Activated CD8-positive, alpha-beta memory T cell treated with anti-CD3 and anti-CD28 coated beads, Interleukin-2, amount 50 U/mL, for 48 hours (primary cell): ENCODE results near the gene PLIN5.

Source experiments
- DNase-seq: peaks from one replicate; pipeline ENCODE4 v3.0.0-alpha.2; 2020

PLIN5 gene

DNA sequence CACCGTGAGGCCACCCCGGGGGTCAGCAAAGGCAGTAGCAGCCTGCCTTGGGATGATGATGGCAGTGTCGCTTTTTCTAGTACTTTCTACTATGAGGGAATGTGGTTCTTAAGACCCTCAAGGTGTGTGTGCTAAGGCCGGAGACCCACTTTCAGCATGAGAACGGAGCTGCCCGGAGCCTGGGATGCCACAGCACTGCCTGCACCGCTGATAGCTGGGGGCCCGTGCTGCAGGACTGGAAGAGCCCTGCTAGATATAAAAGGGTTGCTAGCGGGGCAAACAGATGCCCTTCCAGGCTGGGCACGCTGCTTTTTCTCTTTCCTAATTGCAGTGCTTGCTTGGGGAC is 31.2 kb downstream of the PLIN5 start:
- DNase-seq, result no peak

DNA sequence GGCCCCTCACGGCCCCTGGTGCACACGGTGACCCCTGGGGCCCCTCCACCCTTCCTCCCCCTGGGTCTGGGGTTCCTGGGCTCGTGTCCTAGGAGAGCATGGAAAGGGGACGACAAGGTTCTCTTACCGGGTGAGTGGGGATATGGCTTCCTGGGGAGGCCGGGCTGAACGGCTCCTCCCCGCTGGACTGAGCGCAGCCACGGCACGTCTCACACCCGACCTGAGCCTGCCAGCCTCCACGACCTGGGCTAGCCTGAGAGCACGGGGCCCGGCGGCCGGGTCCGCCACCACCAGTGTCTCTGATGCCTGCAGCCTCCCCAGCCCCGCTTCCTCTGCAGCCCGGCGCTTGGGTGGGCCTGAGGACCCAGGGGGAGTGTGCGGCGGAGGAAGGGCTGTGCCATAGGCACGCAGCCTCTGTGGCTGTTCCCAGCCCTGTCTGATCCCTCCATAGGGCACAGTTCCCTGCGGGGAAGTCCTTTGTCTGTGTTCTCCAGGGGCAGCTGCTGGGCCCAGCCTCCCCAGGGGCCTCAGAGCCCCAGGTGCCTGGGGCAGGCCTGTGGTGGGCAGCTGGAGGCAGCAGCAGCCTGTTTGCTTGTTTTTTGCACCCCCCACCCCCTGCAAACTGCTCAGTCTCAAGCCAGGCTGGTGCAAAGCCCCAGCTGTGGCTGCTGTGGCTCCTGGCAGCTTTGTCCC is 31.7 kb downstream of the PLIN5 start:
- no peak for DNase-seq

DNA sequence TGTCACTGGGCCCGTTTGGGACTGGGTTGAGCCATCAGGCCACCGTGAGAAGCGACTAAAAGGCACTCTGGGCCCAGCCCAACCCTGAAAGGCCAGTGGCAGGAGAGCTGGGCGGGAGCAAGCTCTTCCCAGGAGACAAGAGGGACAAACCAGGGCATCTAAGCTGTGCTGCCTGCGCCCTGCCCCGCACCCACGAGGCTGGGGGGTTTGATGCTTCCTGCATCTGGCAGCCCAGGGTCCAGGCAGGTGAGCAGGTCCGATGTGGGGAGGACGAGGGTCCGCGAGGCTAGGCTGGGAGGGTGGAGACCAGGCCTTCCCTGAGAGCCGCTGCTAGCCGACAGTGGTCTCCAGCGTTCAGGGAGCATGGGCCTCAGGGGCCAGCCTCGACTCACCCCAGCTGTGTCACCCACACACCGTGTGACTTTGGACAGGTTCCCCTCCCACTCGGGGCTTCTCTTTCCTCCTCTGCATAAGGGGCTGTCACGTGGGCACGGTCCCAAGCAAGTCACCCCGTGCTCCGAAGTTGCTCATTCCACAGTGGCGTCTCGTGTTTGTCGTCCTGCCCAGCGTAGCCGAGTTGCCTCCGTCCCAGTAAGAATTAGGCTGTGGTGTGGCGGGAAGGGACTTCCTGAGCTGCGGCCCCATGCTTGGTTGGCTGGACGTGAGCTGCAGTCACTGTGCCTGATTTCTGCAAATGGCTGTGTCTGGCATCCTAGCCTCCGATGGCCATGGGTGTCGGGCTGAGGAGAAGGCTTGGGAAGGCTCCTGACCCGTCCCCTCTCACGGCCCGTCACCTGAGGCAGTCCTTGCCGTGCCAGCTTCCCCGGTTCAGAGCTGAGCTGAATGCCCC is 32.5 kb downstream of the PLIN5 start:
- no peak for DNase-seq

DNA sequence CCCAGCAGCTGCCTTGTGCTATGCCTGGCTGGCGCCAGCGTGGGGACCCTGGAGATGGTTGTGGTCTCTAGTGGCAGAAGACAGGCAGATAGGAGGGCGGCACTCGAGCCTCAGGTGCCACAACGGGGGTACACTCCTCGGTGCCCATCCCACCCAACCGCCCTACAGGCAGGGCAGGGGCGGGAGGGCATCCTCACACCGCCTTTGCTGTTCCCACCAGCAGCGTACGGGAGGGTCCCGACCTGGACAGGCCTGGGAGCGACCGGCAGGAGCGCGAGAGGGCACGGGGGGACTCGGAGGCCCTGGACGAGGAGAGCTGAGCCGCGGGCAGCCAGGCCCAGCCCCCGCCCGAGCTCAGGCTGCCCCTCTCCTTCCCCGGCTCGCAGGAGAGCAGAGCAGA is 33.3 kb downstream of the PLIN5 start:
- no peak for DNase-seq

DNA sequence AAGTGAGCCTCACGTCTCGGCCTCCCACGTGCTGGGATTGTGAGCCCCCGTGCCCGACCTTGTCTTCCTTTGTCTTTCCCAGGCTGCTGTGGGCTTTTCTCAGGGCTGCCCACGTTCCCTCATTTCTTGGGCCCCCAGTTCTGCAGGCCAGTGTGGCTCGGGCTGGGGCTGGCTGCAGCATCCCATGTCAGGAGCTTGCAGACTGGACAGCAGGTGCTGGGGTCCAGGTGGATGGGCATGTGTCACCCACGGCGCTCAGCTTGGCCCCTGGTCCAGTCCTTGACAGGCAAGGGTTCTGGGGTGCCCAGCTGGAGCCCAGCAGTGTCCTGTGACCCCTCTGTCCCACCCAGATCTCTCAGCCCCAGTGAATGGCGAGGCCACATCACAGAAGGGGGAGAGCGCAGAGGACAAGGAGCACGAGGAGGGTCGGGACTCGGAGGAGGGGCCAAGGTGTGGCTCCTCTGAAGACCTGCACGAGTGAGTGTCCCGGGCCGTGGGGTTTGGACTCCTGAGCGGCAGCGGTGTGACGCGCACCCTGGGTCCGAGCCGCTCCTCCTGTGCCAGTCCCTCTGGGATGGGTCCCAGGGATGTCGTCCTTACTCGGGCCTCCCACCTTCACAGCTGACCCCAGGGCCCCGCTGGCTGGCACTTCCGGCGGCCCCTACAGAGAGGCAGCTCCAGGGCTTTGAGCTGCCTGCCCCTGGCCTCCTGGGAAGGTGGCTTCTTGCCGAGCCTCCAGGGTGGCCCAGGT is 34.0 kb downstream of the PLIN5 start:
- DNase-seq, result no peak

DNA sequence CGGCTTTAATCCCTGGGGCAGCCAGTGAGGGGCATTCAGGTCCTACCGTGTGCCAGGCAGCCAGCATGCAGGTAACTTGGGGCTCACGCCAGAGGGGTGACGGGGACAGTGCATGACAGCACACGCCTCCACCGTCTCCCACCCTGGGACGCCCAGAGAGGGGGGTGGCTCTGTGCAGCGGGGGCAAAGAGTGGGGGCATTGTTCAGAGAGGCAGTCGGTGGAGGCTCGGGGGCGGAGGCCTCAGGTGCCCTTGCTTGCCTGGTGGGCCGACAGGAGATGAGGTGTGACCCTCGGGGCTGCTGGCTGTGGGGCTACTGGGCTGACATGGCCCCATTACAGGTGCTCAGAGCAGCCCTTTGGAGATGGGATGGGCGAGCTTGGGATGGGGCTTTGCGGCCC is 35.2 kb downstream of the PLIN5 start:
- no peak for DNase-seq

DNA sequence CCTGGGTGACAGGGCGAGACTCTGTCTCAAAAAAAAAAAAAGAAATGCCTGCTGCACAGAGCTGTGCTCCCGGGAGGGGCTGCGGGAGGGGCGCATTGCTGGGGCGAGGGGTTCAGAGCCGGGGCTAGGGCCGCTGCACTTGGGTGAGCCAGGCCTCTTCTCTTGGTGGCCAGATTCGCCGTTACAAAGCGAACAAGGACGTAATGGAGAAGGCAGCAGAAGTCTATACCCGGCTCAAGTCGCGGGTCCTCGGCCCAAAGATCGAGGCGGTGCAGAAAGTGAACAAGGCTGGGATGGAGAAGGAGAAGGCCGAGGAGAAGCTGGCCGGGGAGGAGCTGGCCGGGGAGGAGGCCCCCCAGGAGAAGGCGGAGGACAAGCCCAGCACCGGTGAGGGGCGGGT is 35.7 kb downstream of the PLIN5 start:
- no peak for DNase-seq

DNA sequence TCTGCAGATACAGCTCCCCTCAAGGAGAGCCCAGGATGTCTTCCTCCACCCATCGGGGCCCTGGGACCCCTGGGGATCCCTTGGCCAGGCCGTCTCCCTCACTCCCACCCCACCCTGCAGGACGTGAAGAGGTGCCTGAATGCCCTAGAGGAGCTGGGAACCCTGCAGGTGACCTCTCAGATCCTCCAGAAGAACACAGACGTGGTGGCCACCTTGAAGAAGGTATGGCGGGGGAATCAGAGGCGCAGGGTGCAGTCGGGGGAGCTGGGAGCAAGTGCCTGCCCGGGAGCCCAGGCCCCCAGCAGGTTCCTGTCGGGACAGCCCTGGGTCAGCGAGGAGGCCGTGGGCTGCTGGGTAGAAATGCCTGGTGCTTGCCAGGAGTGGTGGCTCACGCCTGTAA is 36.3 kb downstream of the PLIN5 start:
- no peak for DNase-seq

DNA sequence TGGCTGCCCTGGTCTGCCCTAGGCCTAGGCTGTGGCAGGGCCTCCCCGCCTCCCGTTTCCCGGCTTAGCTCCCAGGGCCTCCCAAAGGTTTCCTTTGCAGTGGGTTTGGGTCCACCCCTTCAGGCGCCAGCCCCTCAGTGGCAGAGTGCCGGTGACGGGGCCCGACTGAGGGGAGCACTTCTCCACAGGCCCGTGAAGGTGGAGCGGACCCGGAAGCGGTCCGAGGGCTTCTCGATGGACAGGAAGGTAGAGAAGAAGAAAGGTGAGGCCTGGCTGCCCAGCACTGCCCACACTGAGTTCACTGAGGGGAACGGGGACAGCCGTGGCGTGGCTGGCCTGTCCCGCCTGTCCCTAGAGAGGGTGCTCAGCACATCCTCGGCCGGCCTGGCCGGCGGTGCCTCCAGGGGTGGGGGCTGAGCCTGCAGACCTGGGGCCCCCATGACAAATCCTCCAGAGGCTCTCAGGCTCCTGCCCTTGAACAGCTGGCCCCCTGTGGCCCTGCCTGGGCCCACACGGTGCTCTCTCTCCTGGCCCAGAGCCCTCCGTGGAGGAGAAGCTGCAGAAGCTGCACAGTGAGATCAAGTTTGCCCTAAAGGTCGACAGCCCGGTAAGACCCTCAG is 37.1 kb downstream of the PLIN5 start:
- no peak for DNase-seq

DNA sequence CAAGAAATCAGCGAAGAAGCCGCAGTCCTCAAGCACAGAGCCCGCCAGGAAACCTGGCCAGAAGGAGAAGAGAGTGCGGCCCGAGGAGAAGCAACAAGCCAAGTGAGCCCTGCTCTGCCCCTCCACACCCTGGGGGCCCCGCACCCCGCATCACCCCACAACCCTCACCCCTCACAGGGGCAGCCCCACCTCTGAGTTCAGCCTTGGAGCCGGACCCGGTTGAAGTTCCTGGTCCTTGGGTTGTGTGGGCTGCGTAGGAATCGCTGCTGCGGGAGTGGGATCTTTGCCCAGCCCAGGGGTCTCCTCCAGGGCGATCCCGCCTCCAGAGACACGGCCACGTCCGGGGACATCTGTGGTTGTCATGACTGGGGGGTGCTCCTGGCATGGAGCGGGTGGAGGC is 38.7 kb downstream of the PLIN5 start:
- no peak for DNase-seq

DNA sequence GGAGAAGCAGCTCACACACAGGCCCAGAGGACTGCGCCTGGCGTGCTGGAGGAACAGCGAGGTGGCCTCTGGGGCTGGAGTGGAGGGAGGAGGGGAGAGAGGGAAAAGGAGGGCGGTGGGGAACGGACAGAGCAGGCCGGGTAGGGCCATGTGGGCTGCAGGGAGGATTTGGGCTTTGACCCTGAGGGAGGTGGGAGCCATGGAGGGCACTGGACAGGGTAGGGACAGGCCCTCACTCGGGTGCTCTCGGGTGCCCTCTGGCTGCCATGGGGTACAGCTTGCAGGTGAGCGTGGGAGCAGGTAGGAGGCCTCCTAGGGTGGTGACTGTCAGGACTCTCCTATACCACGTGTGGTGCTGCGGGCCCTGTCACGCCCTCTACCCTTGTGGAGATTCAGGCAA is 39.6 kb downstream of the PLIN5 start:
- no peak for DNase-seq

DNA sequence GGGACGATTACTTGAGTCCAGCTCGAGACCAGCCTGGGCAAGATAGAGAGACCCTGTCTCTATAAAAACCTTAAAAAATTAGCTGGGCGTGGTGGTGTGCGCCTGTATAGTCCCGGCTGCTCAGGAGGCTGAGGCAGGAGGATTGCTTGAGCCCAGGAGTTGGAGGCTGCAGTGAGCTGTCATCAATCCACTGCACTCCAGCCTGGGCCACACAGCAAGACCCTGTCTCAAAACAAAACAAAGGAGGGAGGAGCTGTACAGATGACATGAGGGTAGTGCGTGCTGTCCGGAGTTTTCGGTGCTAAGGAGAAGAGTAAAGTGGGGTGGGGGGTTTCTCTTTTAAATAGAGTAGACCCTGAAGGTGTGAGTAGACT is 40.3 kb downstream of the PLIN5 start:
- DNase-seq, result no peak

DNA sequence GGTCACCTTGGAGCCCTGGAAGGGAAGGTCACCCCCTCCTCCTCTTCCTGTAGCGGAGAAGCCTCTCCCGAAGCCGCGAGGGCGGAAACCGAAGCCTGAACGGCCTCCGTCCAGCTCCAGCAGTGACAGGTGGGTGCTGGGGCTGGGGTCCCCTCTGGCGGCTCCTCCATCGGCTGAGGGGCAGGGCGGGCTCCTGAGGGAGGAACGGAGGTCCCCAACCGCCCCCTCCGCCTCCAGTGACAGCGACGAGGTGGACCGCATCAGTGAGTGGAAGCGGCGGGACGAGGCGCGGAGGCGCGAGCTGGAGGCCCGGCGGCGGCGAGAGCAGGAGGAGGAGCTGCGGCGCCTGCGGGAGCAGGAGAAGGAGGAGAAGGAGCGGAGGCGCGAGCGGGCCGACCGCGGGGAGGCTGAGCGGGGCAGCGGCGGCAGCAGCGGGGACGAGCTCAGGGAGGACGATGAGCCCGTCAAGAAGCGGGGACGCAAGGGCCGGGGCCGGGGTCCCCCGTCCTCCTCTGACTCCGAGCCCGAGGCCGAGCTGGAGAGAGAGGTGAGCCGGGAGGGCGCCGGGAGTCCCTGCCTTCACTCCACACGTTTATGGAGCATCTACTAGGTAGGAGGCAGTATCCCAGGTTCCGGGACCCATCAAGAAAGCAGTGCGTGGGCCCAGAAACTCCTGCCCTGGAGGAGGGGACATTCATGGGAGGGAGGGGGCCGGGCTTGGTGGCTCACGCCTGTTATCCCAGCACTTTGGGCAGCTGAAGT is 40.9 kb downstream of the PLIN5 start:
- DNase-seq, result no peak

DNA sequence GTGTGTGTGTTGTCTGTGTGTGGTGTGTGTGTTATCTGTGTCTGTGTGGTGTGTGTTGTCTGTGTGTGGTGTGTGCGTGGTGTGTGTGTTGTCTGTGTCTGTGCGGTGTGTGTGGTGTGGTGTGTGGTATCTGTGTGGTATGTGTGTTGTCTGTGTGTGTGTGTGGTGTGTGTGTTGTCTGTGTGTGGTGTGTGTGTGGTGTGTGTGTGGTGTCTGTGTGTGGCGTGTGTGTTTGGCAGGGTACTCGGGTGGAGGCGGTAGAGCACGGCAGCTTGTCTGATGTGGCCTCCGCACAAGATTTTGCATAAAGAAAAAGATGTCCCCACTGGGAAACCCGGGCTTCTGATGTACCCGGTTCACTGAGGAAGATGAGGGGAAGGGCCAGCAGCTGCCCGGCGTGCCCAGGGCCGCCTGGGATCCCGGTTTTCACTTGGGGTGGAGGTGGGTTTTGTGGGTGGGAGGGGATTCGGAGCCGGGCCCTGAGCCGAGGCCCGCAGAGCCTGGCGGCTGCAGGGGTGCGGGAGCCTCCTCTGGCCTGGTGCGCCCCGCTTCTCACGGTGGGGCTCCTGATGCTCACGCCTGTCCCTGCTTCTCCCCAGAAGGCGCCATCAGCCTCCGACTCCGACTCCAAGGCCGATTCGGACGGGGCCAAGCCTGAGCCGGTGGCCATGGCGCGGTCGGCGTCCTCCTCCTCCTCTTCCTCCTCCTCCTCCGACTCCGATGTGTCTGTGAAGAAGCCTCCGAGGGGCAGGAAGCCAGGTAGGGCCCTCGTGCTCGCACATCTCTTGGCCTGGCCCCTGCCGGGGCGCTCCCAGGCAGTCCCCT is 41.7 kb downstream of the PLIN5 start:
- DNase-seq, result no peak

DNA sequence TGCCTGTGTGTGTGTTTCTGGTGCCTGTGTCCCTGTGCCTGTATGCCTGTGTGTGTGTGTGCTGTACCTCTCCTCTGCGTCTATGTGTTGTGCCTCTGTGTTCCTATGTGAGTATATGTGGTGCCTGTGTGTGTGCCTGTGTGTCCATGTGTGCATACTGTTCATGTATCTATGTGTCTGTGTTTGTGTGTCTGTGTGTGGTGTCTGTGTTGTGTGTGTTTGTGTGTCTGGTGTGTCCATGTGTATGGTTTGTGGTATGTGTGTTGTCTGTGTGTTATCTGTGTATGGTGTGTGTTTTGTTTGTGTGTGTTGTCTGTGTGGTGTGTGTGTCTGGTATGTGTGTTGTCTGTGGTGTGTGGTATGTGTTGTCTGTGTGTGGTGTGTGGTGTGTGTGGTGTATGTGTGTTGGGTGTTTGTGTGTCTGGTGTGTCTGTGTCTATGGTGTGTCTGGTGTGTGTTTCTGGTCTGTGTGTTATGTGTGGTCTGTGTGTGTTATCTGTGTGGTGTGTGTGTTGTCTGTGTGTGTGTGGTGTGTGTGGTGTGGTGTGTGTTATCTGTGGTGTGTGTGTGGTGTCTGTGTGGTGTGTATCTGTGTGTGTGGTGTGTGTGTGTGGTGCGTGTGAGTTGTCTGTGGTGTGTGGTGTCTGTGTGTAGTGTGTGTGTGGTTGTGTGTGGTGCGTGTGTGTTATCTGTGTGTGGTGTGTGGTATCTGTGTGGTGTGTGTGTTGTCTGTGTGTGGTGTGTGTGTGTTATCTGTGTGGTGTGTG is 42.5 kb downstream of the PLIN5 start:
- no peak for DNase-seq

DNA sequence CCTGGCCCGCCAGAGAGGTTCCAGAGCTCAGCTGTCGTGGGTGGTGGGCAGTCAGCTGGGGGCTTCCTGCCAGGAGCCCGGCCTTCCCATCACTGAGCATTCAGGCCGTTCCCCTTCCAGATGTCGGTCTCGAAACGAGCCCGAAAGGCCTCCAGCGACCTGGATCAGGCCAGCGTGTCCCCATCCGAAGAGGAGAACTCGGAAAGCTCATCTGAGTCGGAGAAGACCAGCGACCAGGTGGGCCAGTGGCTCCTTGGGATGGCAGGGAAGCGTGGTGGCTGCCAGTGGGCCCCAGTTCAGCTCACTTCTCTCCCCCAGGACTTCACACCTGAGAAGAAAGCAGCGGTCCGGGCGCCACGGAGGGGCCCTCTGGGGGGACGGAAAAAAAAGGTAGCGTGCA is 43.6 kb downstream of the PLIN5 start:
- DNase-seq, result no peak

DNA sequence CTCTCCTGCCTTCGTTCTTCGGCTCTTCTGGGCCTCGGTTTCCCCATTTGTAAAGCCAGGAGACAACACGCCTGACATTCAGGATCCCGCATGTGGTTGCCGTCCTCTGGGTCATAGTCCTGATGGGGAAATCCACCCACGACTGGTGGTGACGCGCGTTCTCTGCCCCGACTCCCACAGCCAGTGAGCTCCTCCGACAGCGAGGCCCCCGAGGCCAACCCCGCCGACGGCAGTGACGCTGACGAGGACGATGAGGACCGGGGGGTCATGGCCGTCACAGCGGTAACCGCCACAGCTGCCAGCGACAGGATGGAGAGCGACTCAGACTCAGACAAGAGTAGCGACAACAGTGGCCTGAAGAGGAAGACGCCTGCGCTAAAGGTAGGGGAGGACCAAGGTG is 46.5 kb downstream of the PLIN5 start:
- DNase-seq, result no peak

DNA sequence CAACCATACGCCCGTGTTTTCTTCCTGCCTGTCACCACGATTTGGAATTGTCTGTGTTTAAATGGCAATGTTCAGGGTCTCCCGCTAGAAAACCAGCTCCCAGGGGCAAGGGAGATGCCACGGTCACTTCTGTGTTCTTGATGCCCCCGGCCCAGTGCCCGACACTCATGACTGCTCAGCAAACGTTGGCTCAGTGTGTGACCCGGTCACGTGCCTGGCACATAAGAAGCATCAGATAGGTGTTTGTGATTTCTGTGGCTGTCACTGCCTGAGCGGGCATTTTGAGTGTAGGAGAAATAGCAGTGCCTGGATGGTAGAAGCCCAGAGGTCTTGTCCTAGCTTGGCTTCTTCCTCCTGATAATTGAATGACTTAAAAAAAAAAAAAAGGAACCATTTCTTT is 47.5 kb downstream of the PLIN5 start:
- DNase-seq, result no peak

DNA sequence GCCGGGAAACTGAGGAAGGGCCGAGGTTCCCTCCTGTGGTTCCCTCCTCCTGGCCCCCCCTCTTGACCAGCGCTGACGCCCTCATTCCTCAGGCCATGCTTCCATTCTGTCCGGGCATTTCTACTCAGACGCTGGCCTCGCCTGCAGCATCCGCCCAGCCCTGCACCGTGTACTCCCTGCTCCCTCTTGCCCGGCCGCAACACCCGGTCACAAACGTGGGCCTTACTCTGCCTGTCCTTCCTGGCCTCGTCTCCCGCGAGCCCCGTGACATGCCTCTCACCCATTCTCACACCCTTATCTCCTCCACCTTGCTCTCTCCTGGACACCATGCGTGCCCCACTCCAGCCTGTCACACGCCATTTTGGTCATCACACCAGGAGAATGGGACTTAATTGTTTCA is 51.6 kb downstream of the PLIN5 start:
- DNase-seq, result no peak

DNA sequence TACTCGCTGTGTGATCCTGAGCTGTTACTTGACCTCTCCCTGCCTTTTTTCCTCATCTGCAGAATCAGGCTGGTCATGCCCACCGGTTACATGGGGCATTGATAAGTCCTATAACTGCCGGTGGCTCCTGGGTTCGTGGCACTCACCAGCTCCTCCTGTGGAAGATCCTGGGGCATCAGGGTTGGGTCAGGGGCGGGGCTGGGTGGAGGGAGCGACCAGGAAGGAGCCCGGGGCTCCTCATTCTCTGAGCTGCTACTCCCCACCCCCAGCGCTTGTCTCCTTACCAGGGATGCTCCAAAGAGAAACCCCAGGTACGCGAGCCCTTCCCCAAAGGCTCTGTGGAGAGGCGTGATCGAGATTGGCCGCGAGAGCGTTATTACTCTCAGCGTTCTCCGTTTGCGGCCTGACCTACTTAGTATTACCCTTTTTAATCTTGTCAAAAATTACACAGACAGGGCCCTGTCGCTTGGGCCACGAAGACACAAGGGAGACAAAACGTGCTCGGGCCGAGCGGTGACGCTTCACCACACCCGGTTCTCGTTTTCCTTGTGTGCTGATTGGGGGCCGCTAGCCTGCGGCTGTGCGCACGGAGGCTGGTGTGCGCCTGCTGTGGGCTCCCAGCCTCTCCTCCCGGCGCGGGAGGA is 52.2 kb downstream of the PLIN5 start:
- no peak for DNase-seq
